HEK293T (cell line): ENCODE measurements around the gene PTGFR.

Experiments
- BHLHE40 ChIP-seq: fragments of 450-650 bp; IDR thresholded peaks from 2 replicates; pipeline ENCODE4 v1.6.1; 2016; ENCODE audit warnings: mild to moderate bottlenecking, moderate library complexity, borderline replicate concordance
- ELF4 ChIP-seq: fragments of 450-650 bp; IDR thresholded peaks from 2 replicates; pipeline ENCODE4 v1.6.1; 2017; ENCODE audit warnings: antibody characterized with exemption
- FOXK2 ChIP-seq: fragments of 450-650 bp; IDR thresholded peaks from 2 replicates; pipeline ENCODE4 v1.6.1; 2016; ENCODE audit warnings: mild to moderate bottlenecking
- HDGF ChIP-seq: fragments of 450-650 bp; IDR thresholded peaks from 2 replicates; pipeline ENCODE4 v1.6.1; 2017; ENCODE audit warnings: antibody characterized with exemption, borderline replicate concordance
- NFRKB ChIP-seq: fragments of 450-650 bp; IDR thresholded peaks from 2 replicates; pipeline ENCODE4 v1.6.1; 2016; ENCODE audit warnings: mild to moderate bottlenecking, moderate library complexity
- SP1 ChIP-seq: fragments of 450-650 bp; IDR thresholded peaks from 2 replicates; pipeline ENCODE4 v1.6.1; 2017
- SUZ12 ChIP-seq: fragments of 450-650 bp; IDR thresholded peaks from 2 replicates; pipeline ENCODE4 v1.6.1; 2016; ENCODE audit warnings: mild to moderate bottlenecking
- TARDBP ChIP-seq: fragments of 450-650 bp; IDR thresholded peaks from 2 replicates; pipeline ENCODE4 v1.6.1; 2016
- ZNF384 ChIP-seq: fragments of 450-650 bp; IDR thresholded peaks from 2 replicates; pipeline ENCODE4 v1.6.1; 2016
- TF ChIP-seq, protein P1 (sequence below): fragments of 450-650 bp; IDR thresholded peaks from 2 replicates; pipeline ENCODE4 v1.6.1; 2016

GRCh38 chr1:78490861-78491450 lies at the start of gene PTGFR:
- TF ChIP-seq SP1 (no peak), FOXK2 (no peak), ZNF384 (no peak), TARDBP (no peak), ELF4 (no peak), SUZ12 (no peak), BHLHE40 (no peak), NFRKB (no peak), HDGF (no peak)
- TF ChIP-seq, protein P1, sequence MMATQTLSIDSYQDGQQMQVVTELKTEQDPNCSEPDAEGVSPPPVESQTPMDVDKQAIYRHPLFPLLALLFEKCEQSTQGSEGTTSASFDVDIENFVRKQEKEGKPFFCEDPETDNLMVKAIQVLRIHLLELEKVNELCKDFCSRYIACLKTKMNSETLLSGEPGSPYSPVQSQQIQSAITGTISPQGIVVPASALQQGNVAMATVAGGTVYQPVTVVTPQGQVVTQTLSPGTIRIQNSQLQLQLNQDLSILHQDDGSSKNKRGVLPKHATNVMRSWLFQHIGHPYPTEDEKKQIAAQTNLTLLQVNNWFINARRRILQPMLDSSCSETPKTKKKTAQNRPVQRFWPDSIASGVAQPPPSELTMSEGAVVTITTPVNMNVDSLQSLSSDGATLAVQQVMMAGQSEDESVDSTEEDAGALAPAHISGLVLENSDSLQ = no peak
